SU-DHL-6 (cell line): Measurements from ENCODE around the gene TGFB2.

Experiments
- H2AFZ ChIP-seq: fragments of 200-600 bp; sonication (generic); 2 replicates; pipeline ENCODE4 v1.6.1; 2014; ENCODE audit warnings: low read depth, mild to moderate bottlenecking, moderate library complexity, mixed read lengths, antibody characterized with exemption, low read length; ENCODE audit not compliant: severe bottlenecking
- H3F3A ChIP-seq: fragments of 200-600 bp; shearing (Covaris generic); 2 replicates; pipeline ENCODE4 v1.6.0; 2016; ENCODE audit warnings: antibody characterized with exemption, mild to moderate bottlenecking; ENCODE audit not compliant: insufficient read depth
- H3K27ac ChIP-seq: fragments of 200-600 bp; sonication (generic); 2 replicates; pipeline ENCODE4 v1.5.1; 2016; ENCODE audit warnings: low read depth, mild to moderate bottlenecking, low read length, moderate library complexity, mixed read lengths
- H3K27me3 ChIP-seq: fragments of 200-600 bp; sonication (generic), shearing (Covaris generic); 2 replicates; pipeline ENCODE4 v1.6.0; 2014; ENCODE audit warnings: mild to moderate bottlenecking, low read length
- H3K36me3 ChIP-seq: fragments of 200-600 bp; sonication (generic); 2 replicates; pipeline ENCODE4 v1.6.1; 2014; ENCODE audit warnings: mild to moderate bottlenecking, low read length, mixed read lengths
- H3K4me2 ChIP-seq: fragments of 300-600, 200-600 bp; shearing (Covaris generic), sonication (generic); 2 replicates; pipeline ENCODE4 v1.6.0; 2014; ENCODE audit warnings: low read length, low read depth, mild to moderate bottlenecking; ENCODE audit not compliant: poor library complexity, severe bottlenecking
- H3K4me3 ChIP-seq: fragments of 200-600 bp; sonication (generic); 2 replicates; pipeline ENCODE4 v1.5.1; 2014; ENCODE audit warnings: antibody characterized with exemption, low read length, mild to moderate bottlenecking, mixed read lengths; ENCODE audit not compliant: insufficient read depth, poor library complexity, severe bottlenecking
- H3K79me2 ChIP-seq: fragments of 200-600 bp; sonication (generic); 2 replicates; pipeline ENCODE4 v1.6.1; 2014; ENCODE audit warnings: mild to moderate bottlenecking, low read length, moderate library complexity; ENCODE audit not compliant: insufficient read depth
- H3K9ac ChIP-seq: fragments of 200-600 bp; sonication (generic); 2 replicates; pipeline ENCODE4 v1.7.0; 2014; ENCODE audit warnings: mild to moderate bottlenecking, low read length
- H3K9me2 ChIP-seq: fragments of 200-600 bp; sonication (generic); replicated peaks from 2 replicates; pipeline ENCODE4 v1.6.1; 2014; ENCODE audit warnings: low read length; ENCODE audit not compliant: insufficient read depth
- H3K9me3 ChIP-seq: fragments of 200-600 bp; sonication (generic); 2 replicates; pipeline ENCODE4 v1.6.1; 2014; ENCODE audit warnings: low read length, mixed read lengths; ENCODE audit not compliant: insufficient read depth
- H4K20me1 ChIP-seq: fragments of 200-600 bp; sonication (generic); 2 replicates; pipeline ENCODE4 v1.6.1; 2014; ENCODE audit warnings: low read depth, mild to moderate bottlenecking, antibody characterized with exemption, low read length, moderate library complexity, mixed read lengths
- EZH2phosphoT487 ChIP-seq: fragments of 200-600 bp; sonication (generic), shearing (Covaris generic); conservative IDR thresholded peaks from 2 replicates; pipeline ENCODE4 v1.6.1; 2018; ENCODE audit warnings: mild to moderate bottlenecking, antibody characterized with exemption, low read length, moderate library complexity, mixed read lengths
- TF ChIP-seq, protein P1 (sequence below): fragments of 200-600 bp; sonication (generic); IDR thresholded peaks from one replicate; pipeline ENCODE4 v1.5.1; 2017; ENCODE audit warnings: antibody characterized with exemption, mild to moderate bottlenecking, low read length, moderate library complexity; ENCODE audit not compliant: insufficient read depth, poor library complexity, severe bottlenecking

Gene TGFB2

DNA sequence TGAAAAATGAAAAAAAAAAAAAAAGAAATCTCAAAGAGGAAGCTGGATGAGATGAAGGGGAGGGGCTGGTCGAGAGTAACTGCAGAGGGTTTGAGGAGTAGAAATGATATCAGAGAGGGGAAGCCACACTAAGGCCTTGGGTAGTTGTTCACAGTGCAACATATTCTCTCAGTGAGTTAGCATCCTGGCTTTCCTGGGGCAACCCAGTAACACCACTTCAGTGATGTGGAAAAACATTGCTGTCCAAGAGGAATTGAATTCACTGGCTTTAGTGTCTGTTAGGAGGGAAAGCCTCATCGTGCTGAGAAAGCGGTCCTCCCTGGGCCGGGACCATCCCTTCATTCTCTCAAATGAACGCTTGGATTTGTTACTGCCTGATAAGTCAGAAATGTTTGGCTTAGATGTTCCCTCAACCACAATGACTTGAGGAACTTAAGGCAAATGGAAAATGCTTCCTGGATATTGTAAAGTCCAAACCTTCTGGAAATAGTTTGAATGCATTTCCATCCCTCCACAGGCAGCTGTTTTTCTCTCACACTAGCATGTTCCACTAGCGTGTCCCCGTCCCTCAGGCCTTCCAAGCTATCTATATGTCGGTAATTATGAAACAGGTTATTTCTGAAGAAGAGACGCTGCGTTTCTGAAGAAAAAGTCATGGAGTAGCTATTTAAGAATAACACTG lies 12.2 kb downstream of the TGFB2 start:
- no peak for TF ChIP-seq EZH2phosphoT487
- TF ChIP-seq, protein P1, sequence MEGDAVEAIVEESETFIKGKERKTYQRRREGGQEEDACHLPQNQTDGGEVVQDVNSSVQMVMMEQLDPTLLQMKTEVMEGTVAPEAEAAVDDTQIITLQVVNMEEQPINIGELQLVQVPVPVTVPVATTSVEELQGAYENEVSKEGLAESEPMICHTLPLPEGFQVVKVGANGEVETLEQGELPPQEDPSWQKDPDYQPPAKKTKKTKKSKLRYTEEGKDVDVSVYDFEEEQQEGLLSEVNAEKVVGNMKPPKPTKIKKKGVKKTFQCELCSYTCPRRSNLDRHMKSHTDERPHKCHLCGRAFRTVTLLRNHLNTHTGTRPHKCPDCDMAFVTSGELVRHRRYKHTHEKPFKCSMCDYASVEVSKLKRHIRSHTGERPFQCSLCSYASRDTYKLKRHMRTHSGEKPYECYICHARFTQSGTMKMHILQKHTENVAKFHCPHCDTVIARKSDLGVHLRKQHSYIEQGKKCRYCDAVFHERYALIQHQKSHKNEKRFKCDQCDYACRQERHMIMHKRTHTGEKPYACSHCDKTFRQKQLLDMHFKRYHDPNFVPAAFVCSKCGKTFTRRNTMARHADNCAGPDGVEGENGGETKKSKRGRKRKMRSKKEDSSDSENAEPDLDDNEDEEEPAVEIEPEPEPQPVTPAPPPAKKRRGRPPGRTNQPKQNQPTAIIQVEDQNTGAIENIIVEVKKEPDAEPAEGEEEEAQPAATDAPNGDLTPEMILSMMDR, result no peak
- H3F3A ChIP-seq, result no peaks in the 10 kb centered on the region
- no peaks in the 10 kb centered on the region for H3K79me2 ChIP-seq
- H2AFZ ChIP-seq, result no peak overlapping the region
- no peak overlapping the region for H3K9ac ChIP-seq
- H3K9me2 ChIP-seq, result no peaks in the 10 kb centered on the region
- H4K20me1 ChIP-seq, result no peaks in the 10 kb centered on the region
- no peaks in the 10 kb centered on the region for H3K27me3 ChIP-seq
- no peak overlapping the region for H3K4me3 ChIP-seq
- no peak overlapping the region for H3K27ac ChIP-seq
- no peaks in the 10 kb centered on the region for H3K9me3 ChIP-seq
- no peak overlapping the region for H3K4me2 ChIP-seq
- no peaks in the 10 kb centered on the region for H3K36me3 ChIP-seq

DNA sequence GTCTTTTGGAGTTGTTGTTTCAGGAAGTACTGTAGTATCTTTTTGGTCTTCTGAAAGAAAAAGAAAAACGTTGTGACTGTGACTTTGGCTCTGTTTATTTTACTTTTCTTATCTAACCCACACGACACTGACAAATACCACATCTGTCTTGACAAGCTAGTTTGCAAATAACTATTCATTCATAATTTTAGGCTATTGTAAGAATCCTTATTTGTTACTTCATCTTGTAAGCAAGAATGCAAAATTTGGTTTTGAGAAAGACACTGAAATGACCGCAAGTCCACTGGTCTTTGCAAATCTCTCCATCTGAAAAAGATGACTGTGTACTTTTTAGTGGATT lies 12.7 kb downstream of the TGFB2 start:
- Histone ChIP-seq H3K4me3 (no peak overlapping the region), H3K79me2 (no peaks in the 10 kb centered on the region), H3K4me2 (no peak overlapping the region), H3K36me3 (no peaks in the 10 kb centered on the region), H3K9me2 (no peaks in the 10 kb centered on the region), H3F3A (no peaks in the 10 kb centered on the region), H3K9ac (no peak overlapping the region), H3K27ac (no peak overlapping the region), H2AFZ (no peak overlapping the region), H3K9me3 (no peaks in the 10 kb centered on the region), H3K27me3 (no peaks in the 10 kb centered on the region), H4K20me1 (no peaks in the 10 kb centered on the region)
- TF ChIP-seq EZH2phosphoT487, result no peak
- TF ChIP-seq, protein P1, result no peak

DNA sequence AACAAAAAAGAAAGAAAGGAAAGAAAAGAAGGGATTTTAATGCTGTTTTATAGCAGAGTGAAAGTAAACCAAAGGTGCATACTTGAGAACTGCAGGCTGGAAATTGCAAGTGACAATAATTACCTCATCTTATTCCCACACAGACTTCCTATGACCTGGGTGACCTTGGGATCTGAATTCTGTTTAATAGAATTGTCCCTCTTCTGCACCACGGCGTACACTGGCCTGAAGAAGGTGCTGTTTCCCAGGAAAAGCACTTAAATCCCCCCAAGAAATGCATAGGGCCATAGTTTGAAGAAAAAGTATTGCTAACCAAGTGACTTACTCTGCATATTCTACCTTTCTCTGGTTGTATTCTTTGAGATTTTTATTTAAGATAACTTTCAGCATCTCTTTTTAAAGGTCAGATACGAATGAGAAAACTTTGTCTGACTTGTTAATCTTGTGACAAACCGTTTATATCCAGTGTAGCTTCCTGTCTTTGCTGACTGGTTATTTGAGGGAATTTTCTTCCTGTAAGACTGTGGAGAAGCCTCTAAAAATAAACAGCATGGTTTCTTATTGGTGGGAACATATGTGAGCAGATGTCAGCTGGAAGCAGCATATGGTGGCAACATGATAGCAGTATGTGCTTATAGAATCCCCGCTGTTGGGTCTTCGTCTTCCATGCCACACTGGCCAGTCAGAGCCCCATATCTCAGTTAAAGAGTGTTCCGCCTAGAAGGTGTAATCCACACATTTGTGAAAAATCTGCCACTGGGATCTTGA lies 16.3 kb downstream of the TGFB2 start:
- no peak overlapping the region for H2AFZ ChIP-seq
- H3K9ac ChIP-seq, result no peak overlapping the region
- H3K9me2 ChIP-seq, result no peaks in the 10 kb centered on the region
- H3K4me3 ChIP-seq, result no peak overlapping the region
- no peaks in the 10 kb centered on the region for H4K20me1 ChIP-seq
- no peak overlapping the region for H3K4me2 ChIP-seq
- no peaks in the 10 kb centered on the region for H3K27me3 ChIP-seq
- TF ChIP-seq, protein P1, result no peak
- no peak for TF ChIP-seq EZH2phosphoT487
- H3F3A ChIP-seq, result no peaks in the 10 kb centered on the region
- H3K27ac ChIP-seq, result no peak overlapping the region
- no peaks in the 10 kb centered on the region for H3K79me2 ChIP-seq
- H3K9me3 ChIP-seq, result no peaks in the 10 kb centered on the region
- no peaks in the 10 kb centered on the region for H3K36me3 ChIP-seq
